G401.6 (cell line): ENCODE measurements around the gene TRPT1.

Experiments
- FAIRE-seq: peaks from 2 replicates; lab custom pipeline; 2012; peaks lifted over from hg19 to GRCh38; lab: Jason Lieb, UNC

TRPT1 gene

GRCh38 chr11:64229090-64229743 is 3.2 kb upstream of the TRPT1 start:
- no peak for FAIRE-seq

GRCh38 chr11:64227405-64227956 is 1.5 kb upstream of the TRPT1 start:
- FAIRE-seq, result no peak

DNA sequence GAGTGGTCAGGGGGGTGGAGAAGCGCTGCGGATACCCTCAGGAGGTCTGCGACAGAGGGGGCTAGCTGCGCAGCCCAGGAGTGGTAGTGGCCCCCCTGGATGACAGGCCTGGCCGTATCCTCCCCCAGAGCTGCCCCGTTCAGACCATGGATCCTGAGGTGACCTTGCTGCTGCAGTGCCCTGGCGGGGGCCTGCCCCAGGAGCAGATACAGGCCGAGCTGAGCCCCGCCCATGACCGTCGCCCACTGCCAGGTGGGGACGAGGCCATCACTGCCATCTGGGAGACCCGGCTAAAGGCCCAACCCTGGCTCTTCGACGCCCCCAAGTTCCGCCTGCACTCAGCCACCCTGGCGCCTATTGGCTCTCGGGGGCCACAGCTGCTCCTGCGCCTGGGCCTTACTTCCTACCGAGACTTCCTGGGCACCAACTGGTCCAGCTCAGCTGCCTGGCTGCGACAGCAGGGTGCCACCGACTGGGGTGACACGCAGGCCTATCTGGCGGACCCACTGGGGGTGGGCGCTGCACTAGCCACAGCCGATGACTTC is 593 bp upstream of the TRPT1 start:
- no peak for FAIRE-seq

DNA sequence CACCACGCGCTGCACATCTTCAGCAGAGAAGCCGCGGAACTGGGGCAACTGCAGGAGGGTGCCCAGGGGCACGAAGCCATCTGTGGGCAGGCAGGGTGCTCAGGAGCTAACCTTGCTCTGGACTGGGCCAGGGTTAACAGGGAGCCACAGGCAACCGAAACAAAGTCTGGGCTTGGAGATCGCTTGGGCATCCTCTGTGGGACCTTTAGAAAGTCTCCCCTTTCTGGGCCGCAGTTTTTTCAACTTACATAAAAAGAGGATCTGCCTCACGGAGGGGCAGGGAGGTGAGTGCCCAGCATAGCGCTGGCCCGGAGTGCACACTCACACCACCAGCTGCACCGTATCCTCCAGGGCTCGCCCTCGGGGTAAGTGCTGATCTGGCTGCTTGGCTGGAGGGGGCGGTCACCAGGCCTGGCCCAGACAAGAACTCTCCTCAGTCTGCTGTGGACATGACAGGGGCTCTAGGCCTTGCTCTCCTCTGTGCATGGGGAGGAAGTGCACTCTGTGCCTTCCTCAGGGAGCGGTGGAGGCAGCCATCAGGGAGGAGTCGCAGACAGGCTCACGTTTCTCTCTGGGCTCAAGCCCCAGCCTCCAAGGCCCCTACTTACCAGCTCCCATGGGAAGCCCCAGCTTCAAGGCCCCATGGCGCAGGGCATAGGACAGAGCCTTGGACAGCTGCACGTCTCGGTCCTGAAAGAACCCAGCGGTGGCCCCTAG is 937 bp downstream of the TRPT1 start:
- no peak for FAIRE-seq

DNA sequence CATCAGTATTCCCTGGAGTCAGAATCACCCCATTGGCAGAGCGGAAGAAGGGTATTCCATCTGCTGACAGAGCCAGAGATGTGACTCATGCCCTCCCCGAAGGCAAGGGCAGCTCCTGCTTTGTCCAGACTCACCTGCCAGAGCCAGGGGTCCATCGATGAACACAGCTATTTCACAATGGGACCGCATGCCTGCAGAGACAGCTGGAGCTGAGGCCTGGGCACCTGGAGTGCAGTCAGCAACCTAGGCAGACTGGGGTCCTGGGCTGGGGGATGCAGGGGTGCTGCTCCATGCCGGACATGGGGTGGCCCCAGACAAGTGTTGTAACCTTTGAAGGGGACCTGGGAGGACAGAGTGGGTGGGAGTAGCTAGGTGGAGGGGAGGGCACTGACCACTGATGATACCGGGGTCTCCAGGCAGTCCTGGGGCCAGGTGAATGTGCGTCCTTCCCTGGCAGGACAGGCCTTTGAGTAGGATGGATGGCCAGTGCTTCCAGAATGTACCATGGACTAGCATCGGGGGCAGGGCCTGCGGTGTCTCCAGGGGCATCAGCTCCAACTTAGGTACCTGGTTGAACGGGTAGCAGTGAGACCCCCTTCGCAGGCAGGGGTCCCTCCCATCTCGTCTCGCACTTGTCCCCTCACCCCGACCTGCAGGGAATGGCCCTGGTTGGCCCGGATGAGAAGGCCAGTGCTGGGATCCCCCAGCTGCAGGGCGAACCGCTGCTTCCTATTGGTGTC is 1.7 kb downstream of the TRPT1 start:
- FAIRE-seq, result no peak

- no peak for FAIRE-seq
Observed at GRCh38 chr11:64223001-64223651, 2.9 kb downstream of the TRPT1 start.

DNA sequence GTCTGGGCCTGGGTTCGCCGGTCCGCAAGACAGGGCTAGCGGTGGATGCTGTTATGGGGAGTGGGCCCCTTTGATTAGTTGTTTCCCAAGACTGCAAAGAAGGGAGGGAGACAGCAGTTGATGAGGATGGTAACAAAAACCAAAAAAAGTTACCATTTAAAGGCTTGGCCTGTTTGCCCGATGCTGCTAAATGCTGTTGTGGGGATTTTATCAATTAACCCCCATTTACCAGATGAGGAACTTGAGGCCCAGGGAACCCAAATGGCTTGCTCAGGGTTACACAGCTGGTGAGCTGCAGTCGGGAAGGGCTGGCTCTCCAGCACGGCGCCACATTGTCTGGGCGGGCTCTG is 3.4 kb downstream of the TRPT1 start:
- FAIRE-seq, result no peak

- no peak for FAIRE-seq
Observed at GRCh38 chr11:64220798-64221197, 5.2 kb downstream of the TRPT1 start.

- FAIRE-seq, result no peak
Observed at GRCh38 chr11:64220271-64220670, 5.7 kb downstream of the TRPT1 start.

DNA sequence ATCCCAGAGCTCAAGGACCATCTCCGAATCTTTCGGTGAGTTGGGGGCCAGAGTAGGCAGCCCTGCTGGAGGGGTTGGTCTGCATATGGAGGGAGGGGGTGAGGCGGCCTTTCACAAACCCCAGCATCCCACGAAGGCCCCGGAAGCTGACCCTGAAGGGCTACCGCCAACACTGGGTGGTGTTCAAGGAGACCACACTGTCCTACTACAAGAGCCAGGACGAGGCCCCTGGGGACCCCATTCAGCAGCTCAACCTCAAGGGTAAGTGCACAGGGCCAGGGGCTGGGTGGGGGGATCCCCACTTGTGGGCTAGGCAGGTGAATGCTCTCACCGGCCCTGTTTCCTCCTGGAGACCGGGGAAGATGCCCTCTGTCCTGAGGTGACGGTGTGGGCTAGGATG is 6.2 kb downstream of the TRPT1 start:
- FAIRE-seq, result no peak

DNA sequence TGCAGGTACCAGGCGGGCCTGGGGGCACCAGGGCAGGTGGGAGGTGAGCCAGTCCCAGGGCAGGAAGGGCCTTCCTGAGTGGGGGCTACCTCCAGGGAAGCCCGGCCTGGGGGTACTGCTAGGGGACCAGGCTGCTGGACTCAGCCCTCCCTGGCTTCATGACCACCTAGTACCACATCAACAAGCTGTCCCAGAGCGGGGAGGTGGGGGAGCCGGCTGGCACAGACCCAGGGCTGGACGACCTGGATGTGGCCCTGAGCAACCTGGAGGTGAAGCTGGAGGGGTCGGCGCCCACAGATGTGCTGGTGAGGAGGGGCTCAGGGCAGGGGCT is 6.7 kb downstream of the TRPT1 start:
- no peak for FAIRE-seq

DNA sequence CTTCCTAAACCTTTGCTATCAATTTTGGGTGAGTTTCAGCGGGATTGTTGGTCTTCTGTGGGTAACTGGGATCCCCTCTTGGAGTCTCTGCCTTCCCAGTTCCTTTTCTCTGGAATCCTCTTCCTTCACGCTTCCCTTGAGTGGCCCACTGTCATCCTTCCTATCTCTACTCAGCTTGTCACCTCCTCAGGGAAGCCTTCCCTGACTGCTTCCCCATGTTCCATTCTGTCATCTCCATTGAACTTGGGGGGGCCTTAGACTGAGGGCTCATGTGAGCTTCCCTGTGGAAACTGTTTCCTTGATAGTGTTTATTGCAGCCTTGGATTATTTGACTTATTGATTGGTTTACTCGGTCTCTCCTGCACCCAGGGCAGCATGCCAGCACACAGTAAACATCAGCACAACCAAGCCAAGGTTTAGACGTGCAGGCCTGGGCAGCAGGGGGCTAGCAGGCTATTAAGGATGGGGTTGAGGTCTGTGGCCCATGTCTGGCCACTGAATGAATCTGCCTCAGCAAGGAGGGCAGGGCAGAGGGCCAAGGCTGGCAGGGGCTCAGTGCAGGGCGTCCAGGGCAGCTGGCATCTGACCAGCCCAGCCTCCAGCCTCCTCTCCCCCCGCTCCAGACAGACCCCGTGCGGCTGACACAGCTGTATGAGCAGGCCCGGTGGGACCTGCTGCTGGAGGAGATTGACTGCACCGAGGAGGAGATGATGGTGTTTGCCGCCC is 7.2 kb downstream of the TRPT1 start:
- FAIRE-seq, result no peak

DNA sequence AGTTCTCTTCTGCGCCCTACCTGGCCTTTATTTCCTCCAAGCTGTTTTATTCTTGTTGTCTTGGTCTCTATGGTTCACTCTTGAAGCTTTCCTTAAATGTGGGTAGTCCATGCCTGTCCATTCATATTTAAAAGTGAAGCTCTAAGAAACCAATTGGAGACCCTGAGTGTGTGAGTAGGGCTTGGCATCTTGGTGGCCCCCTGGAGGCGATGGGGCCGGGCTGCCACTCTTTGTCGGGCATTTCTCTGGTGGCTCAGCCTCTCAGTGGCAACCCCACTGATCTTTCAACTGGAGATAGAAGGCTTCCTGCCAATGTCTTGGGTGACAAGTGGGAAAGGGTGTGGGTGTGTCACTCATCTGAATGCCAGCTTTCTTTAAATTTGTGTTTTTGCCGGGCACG is 9.1 kb downstream of the TRPT1 start:
- no peak for FAIRE-seq

- no peak for FAIRE-seq
Observed at GRCh38 chr11:64211181-64211872, 14.7 kb downstream of the TRPT1 start.

- FAIRE-seq, result no peak
Observed at GRCh38 chr11:64210301-64211020, 15.5 kb downstream of the TRPT1 start.

- no peak for FAIRE-seq
Observed at GRCh38 chr11:64209563-64209843, 16.5 kb downstream of the TRPT1 start.

- no peak for FAIRE-seq
Observed at GRCh38 chr11:64208796-64209562, 17.0 kb downstream of the TRPT1 start.

DNA sequence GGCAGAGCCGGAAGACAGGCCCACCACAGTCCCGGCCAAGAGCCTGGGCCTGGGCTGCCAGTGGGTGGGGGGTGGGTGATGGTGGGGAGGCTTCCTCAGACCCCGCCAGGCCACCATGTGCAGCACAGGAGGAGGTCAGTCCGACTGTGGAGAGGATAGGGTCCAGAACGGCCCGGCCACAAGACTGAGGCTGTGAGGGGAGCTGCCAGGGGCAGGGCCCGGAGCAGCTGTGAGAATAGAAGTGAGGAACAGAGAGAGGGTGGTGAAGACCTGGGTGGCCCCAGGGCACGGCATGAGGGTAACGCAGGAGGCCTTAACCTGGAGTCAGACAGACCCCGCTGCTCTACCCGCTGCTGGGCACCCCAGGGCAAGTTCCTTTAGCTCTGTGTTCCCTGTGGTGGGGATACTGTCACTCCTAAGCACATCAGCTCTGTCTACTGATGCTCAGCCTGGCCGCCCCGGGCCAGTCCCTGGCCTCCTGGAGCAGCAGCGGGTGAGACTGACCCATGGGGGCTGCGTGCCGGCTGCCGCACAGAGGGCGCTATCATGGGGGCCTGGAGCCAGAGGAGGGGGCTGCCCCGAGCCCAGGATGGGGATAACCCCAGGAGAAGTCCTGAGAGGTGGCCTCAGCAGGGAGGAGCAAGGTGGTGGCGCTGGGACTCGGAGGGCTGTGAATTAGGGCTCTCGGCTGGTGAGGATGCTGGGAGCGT is 17.7 kb downstream of the TRPT1 start:
- no peak for FAIRE-seq
